Liver (tissue), 9 donors: ENCODE data around the gene ANKRD23. TPM values are rescaled to one million over a fixed set of nuclear protein-coding genes. Genes with fewer than 3 reads are reported as not detected.

Experiments used
- DNase-seq: peaks from one replicate; pipeline ENCODE4 v3.0.0-alpha.2; 2017; ENCODE audit warnings: low spot score
- H3K27ac ChIP-seq, 2 donors: one replicate each; pipeline ENCODE4 v1.7.0; 2013; ENCODE audit warnings: inconsistent platforms in 2 of 2, low read length in 2 of 2, control low read depth in 1 of 2, low read depth in 1 of 2, mild to moderate bottlenecking in 1 of 2
- H3K27me3 ChIP-seq, 4 donors: one replicate each; pipeline versions ENCODE4 v1.6.1 to v1.7.0; 2013; ENCODE audit warnings: low read length in 3 of 4, inconsistent platforms in 1 of 4, mild to moderate bottlenecking in 1 of 4, moderate library complexity in 1 of 4; ENCODE audit not compliant: control insufficient read depth in 4 of 4, insufficient read depth in 4 of 4
- H3K36me3 ChIP-seq, 4 donors: one replicate each; pipeline versions ENCODE4 v1.6.1 to v1.7.0; 2013; ENCODE audit warnings: low read length in 3 of 4, mild to moderate bottlenecking in 3 of 4, low read depth in 1 of 4, moderate library complexity in 1 of 4; ENCODE audit not compliant: control insufficient read depth in 4 of 4, insufficient read depth in 3 of 4
- H3K4me1 ChIP-seq, 4 donors: one replicate each; pipeline versions ENCODE4 v1.6.1 to v1.7.0; 2013; ENCODE audit warnings: low read length in 3 of 4, mild to moderate bottlenecking in 3 of 4, moderate library complexity in 1 of 4; ENCODE audit not compliant: control insufficient read depth in 4 of 4, insufficient read depth in 4 of 4
- H3K4me3 ChIP-seq, 3 donors: one replicate each; pipeline versions ENCODE4 v1.6.1 to v1.7.0; 2013; ENCODE audit warnings: low read length in 3 of 3, control low read depth in 1 of 3, low read depth in 1 of 3, mild to moderate bottlenecking in 1 of 3
- H3K9ac ChIP-seq, 2 donors: one replicate each; pipeline ENCODE4 v1.7.0; 2013; ENCODE audit warnings: low read length in 2 of 2, mild to moderate bottlenecking in 2 of 2, moderate library complexity in 2 of 2, control low read depth in 1 of 2, low read depth in 1 of 2
- H3K9me3 ChIP-seq, 4 donors: one replicate each; pipeline versions ENCODE4 v1.6.1 to v1.7.0; 2013; ENCODE audit warnings: low read length in 3 of 4; ENCODE audit not compliant: control insufficient read depth in 4 of 4
- ATF3 ChIP-seq: IDR thresholded peaks from 2 replicates; pipeline ENCODE4 v1.6.1; 2016; ENCODE audit warnings: antibody characterized with exemption
- CTCF ChIP-seq: fragments of 150-350 bp; IDR thresholded peaks from 2 replicates; pipeline ENCODE4 v1.5.1; 2017; ENCODE audit warnings: improper control_type of control experiment, low read depth, low read length; ENCODE audit not compliant: missing input control
- EGR1 ChIP-seq, 2 donors: IDR thresholded peaks; 2 replicates each; pipeline ENCODE4 v1.6.1; 2016 to 2018; ENCODE audit warnings: antibody characterized with exemption in 2 of 2, low read depth in 2 of 2
- FOXA2 ChIP-seq: IDR thresholded peaks from 2 replicates; pipeline ENCODE4 v1.6.1; 2016; ENCODE audit warnings: antibody characterized with exemption
- GABPA ChIP-seq, 2 donors: IDR thresholded peaks in 1 of 2; conservative IDR thresholded peaks in 1 of 2; 2 replicates each; pipeline ENCODE4 v1.6.1; 2016; ENCODE audit warnings: antibody characterized with exemption in 2 of 2, mild to moderate bottlenecking in 1 of 2, moderate library complexity in 1 of 2
- HNF4A ChIP-seq, 2 donors: conservative IDR thresholded peaks; 2 replicates each; pipeline ENCODE4 v1.6.1; 2016; ENCODE audit warnings: antibody characterized with exemption in 2 of 2, mild to moderate bottlenecking in 2 of 2
- MAX ChIP-seq: IDR thresholded peaks from 2 replicates; pipeline ENCODE4 v1.6.1; 2016; ENCODE audit warnings: antibody characterized with exemption
- NR2F2 ChIP-seq: IDR thresholded peaks from 2 replicates; pipeline ENCODE4 v1.6.1; 2016; ENCODE audit warnings: antibody characterized with exemption
- REST ChIP-seq: IDR thresholded peaks from 2 replicates; pipeline ENCODE4 v1.6.1; 2016; ENCODE audit warnings: antibody characterized with exemption, mild to moderate bottlenecking
- RXRA ChIP-seq, 2 donors: IDR thresholded peaks; 2 replicates each; pipeline ENCODE4 v1.6.1; 2017 to 2018; ENCODE audit warnings: antibody characterized with exemption in 2 of 2, mild to moderate bottlenecking in 1 of 2
- YY1 ChIP-seq: IDR thresholded peaks from 2 replicates; pipeline ENCODE4 v1.6.1; 2016; ENCODE audit warnings: antibody characterized with exemption, mild to moderate bottlenecking
- ZBTB33 ChIP-seq: IDR thresholded peaks from 2 replicates; pipeline ENCODE4 v1.6.1; 2016; ENCODE audit warnings: antibody characterized with exemption
- WGBS: extraction: QIAGEN DNeasy Blood & Tissue Kit; methylation state at CpG from one replicate; pipeline ENCODE4 v1.1.7; 2013; 5-methylcytosine and 5-hydroxymethylcytosine counted together
- polyA plus RNA-seq, 2 donors: library from polyadenylated mRNA; stranded (reverse) in 1 of 2; unstranded in 1 of 2; fragments of 200-250 nt in 1 of 2; fragments of >200 nt in 1 of 2; fragmentation: Nextera tagmentation in 1 of 2; extraction: Ambion mirVana in 1 of 2; gene quantifications; one replicate each; pipeline versions ENCODE4 v1.2.1 to v1.2.3, GENCODE V29; 2013 to 2015
- total RNA-seq, 2 donors: library from RNA; depleted of rRNA; stranded (reverse); fragments of >200 nt; gene quantifications; one replicate each; pipeline ENCODE4 v1.2.3, GENCODE V29; 2014
- donor health status: healthy.
- donor health status: healthy.
- donor health status: healthy.
- donor health status: healthy.
- donor health status: healthy.

ANKRD23 gene
- total and polyA plus RNA-seq, 4 donors = 0.82 to 4.2 (median 1.9) TPM

- H3K4me3 ChIP-seq = no peak overlapping the region
- 95% methylated on average over 22 of the region's 22 CpGs for WGBS
- H3K9ac ChIP-seq = no peak overlapping the region
- H3K36me3 ChIP-seq = peaks cover 19 to 43% (median 31%) of the 10 kb centered on the region in 4 donors
- no peak overlapping the region for H3K27ac ChIP-seq
- no peaks in the 10 kb centered on the region for H3K9me3 ChIP-seq
- TF ChIP-seq HNF4A (conservative IDR thresholded peaks at IDR 0.05) = no peak
- TF ChIP-seq EGR1 (IDR thresholded peaks at IDR 0.05; ENCODE audit: low read depth in 2 of 2) = no peak
- no peak for TF ChIP-seq YY1
- no peak for TF ChIP-seq CTCF
- no peak for TF ChIP-seq ATF3
- TF ChIP-seq ZBTB33 = no peak
- peaks cover 4 to 39% (median 31%) of the 10 kb centered on the region in 4 donors for H3K4me1 ChIP-seq
- no peaks in the 10 kb centered on the region for H3K27me3 ChIP-seq
- DNase-seq = no peak
These were observed 17.1 kb downstream of the ANKRD23 start for GRCh38 chr2:96826546-96827278.

GRCh38 chr2:96825057-96825456 lies 18.8 kb downstream of the ANKRD23 start:
- H3K4me1 ChIP-seq = peaks cover 10 to 39% (median 31%) of the 10 kb centered on the region in 4 donors
- H3K4me3 ChIP-seq = no peak overlapping the region
- 95% methylated on average over 14 of the region's 14 CpGs for WGBS
- TF ChIP-seq GABPA (IDR thresholded peaks at IDR 0.05 in 1 of 2, conservative IDR thresholded peaks at IDR 0.05 in 1 of 2) = no peak
- no peak for TF ChIP-seq RXRA (IDR thresholded peaks at IDR 0.05)
- TF ChIP-seq REST = no peak
- TF ChIP-seq NR2F2 = no peak
- no peak for TF ChIP-seq MAX
- TF ChIP-seq FOXA2 = no peak
- no peak for TF ChIP-seq HNF4A (conservative IDR thresholded peaks at IDR 0.05)
- no peaks in the 10 kb centered on the region for H3K27me3 ChIP-seq
- no peaks in the 10 kb centered on the region for H3K9me3 ChIP-seq
- DNase-seq = no peak
- peaks cover 19 to 40% (median 30%) of the 10 kb centered on the region in 4 donors for H3K36me3 ChIP-seq
- no peak overlapping the region for H3K27ac ChIP-seq
- H3K9ac ChIP-seq = no peak overlapping the region
